PFSK-1 (cell line): ENCODE measurements around the gene VWA2.

ENCODE experiments used
- SIN3A ChIP-seq: IDR thresholded peaks from 2 replicates; pipeline ENCODE4 v1.6.1; 2012; ENCODE audit warnings: mild to moderate bottlenecking, low read length, moderate library complexity, borderline replicate concordance; ENCODE audit not compliant: insufficient read depth
- TAF1 ChIP-seq: IDR thresholded peaks from 2 replicates; pipeline ENCODE4 v1.6.1; 2012; ENCODE audit warnings: low read length, control low read depth, borderline replicate concordance; ENCODE audit not compliant: insufficient read depth

GRCh38 chr10:114206902-114207301 is 32.2 kb upstream of the VWA2 start:
- TF ChIP-seq TAF1 (no peak), SIN3A (no peak)
